ENCODE data around the gene FKBP5. TPM values are rescaled to one million over a fixed set of nuclear protein-coding genes. Genes with fewer than 3 reads are reported as not detected.
"Not testable (repeated sequence)": the region's sequence is repeated elsewhere in the genome, so short reads cannot be mapped to it uniquely, and the experiment has no call there.

Gene FKBP5
- total and polyA plus RNA-seq, 4 donors, result 6.9 to 19.9 (median 9.5) TPM

DNA sequence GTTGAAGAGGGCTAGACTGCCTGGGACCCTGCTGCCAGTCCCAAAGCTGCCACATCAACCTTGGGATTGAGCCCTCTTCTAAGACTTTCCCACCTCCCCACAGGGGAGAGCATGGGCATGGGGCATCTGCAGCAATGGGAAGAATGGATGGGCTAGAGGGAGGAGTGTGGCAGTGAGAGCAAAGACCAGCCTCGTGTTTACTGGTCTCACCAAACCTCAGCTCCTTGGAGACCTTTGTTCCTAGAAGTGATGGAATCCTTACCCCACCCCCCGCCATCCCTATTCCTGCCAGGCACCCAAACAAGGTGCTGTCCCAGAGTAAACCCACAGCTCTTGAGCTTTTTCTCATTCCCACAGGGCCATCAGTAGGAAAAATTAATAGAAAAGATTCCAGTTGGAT lies 28.1 kb upstream of the FKBP5 start:
- DNase-seq (ENCODE audit: low read depth in 4 of 6, low spot score in 6 of 6), result no peak
- H3K4me3 ChIP-seq (ENCODE audit: low read depth, low read length), result no peak overlapping the region
- H3K9me3 ChIP-seq (ENCODE audit: control insufficient read depth, insufficient read depth, low read length), result no peaks in the 10 kb centered on the region
- H3K27ac ChIP-seq (ENCODE audit: low read depth, low read length), result no peak overlapping the region
- no peaks in the 10 kb centered on the region for H3K36me3 ChIP-seq (ENCODE audit: control insufficient read depth, insufficient read depth, low read length)
- WGBS (ENCODE audit: insufficient coverage), result no CpG with 5 or more reads among the region's 2 CpGs
- H3K27me3 ChIP-seq (ENCODE audit: control insufficient read depth, insufficient read depth, low read length), result no peaks in the 10 kb centered on the region
- peaks cover 23% of the 10 kb centered on the region for H3K4me1 ChIP-seq (ENCODE audit: control insufficient read depth, insufficient read depth, low read length)

DNA sequence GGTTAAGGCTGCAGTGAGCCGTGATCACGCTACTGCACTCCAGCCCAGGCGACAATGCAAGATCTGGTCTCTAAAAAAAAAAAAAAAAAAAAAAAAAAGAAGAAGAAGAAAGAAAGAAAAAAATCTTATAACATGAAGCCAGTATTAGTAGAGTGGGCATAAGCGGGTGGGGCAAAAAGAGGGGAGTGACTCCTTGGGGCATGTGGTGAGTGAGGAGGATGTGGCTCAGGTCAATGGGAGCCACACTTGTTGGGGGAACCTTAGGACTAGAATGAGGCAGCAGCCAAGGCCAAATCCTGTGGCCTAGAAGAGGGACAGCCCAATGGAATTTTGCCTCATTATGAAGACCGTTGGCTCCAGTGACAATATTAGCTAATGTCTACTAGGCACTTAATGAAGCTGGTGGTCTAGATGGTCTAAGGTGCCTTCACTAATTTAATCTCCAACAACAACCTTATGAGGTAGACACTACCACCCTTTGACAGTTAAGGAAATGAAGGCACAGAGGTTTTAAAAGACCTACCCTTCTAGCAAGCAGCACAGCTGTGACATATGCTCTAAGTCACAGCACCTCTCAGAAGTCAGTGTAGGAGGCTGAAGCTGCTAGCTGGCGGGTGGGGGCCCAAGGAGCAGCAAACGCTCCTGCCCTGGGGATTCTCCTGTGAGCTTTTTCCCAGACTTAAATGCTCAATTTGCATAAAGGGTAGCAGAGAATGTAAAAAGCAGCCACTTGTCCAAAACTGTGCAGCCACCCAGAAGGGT lies 24.5 kb upstream of the FKBP5 start:
- H3K9me3 ChIP-seq (ENCODE audit: control insufficient read depth, insufficient read depth, low read length), result no peaks in the 10 kb centered on the region
- H3K36me3 ChIP-seq (ENCODE audit: control insufficient read depth, insufficient read depth, low read length), result no peaks in the 10 kb centered on the region
- no peak overlapping the region for H3K27ac ChIP-seq (ENCODE audit: low read depth, low read length)
- no peak overlapping the region for H3K4me3 ChIP-seq (ENCODE audit: low read depth, low read length)
- no peak for DNase-seq (ENCODE audit: low read depth in 4 of 6, low spot score in 6 of 6)
- peaks cover 3% of the 10 kb centered on the region for H3K4me1 ChIP-seq (ENCODE audit: control insufficient read depth, insufficient read depth, low read length)
- no peaks in the 10 kb centered on the region for H3K27me3 ChIP-seq (ENCODE audit: control insufficient read depth, insufficient read depth, low read length)
- WGBS (ENCODE audit: insufficient coverage), result 75% methylated on average over 4 of the region's 7 CpGs

DNA sequence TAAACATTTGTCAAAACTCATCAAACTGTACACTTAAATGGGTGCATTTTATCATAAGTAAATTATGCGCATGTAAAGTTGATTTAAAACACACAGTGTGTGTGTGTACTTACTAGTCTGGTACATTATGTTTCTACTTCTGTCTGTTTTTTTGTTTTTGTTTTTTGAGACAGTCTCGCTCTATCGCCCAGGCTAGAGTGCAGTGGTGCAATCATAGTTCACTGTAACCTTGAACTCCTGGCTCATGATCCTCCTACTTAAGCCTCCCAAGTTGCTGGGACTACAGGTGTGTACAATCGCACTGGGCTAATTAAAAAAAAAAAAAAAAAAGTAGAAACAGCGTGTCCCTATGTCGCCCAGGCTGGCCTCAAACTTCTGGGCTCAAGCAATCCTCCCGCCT lies 23.0 kb upstream of the FKBP5 start:
- H3K4me3 ChIP-seq (ENCODE audit: low read depth, low read length), result no peak overlapping the region
- no peaks in the 10 kb centered on the region for H3K27me3 ChIP-seq (ENCODE audit: control insufficient read depth, insufficient read depth, low read length)
- no peaks in the 10 kb centered on the region for H3K4me1 ChIP-seq (ENCODE audit: control insufficient read depth, insufficient read depth, low read length)
- 100% methylated on average over 3 of the region's 7 CpGs for WGBS (ENCODE audit: insufficient coverage)
- no peak overlapping the region for H3K27ac ChIP-seq (ENCODE audit: low read depth, low read length)
- DNase-seq (ENCODE audit: low read depth in 4 of 6, low spot score in 6 of 6), result no peak
- H3K36me3 ChIP-seq (ENCODE audit: control insufficient read depth, insufficient read depth, low read length), result no peaks in the 10 kb centered on the region
- H3K9me3 ChIP-seq (ENCODE audit: control insufficient read depth, insufficient read depth, low read length), result no peaks in the 10 kb centered on the region

DNA sequence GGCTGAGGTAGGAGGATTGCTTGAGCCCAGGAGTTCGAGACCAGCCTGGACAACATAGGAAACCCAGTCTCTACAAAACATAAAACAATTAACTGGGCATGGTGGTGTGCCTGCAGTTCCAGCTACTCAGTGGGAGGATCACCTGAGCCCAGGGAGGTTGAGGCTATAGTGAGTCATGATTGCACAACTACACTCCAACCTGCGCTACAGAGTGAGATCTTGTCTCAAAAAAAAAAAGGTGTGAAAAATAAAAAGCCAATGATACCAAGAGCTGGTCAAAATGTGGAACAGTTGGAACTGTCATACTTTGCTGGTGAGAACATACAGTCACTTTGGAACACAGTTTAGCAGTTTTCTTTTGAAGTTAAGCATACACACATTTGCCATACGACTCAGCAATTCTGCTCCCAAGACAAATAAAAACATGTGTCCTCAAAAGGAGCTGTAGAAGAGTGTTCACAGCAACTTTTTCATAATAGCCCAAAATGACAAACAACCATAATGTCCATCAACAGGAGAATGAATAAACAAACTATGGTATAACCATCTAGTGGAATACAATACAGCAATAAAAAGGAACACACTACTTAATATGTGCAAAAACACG lies 21.6 kb upstream of the FKBP5 start:
- no peaks in the 10 kb centered on the region for H3K4me1 ChIP-seq (ENCODE audit: control insufficient read depth, insufficient read depth, low read length)
- H3K9me3 ChIP-seq (ENCODE audit: control insufficient read depth, insufficient read depth, low read length), result no peaks in the 10 kb centered on the region
- no peak for DNase-seq (ENCODE audit: low read depth in 4 of 6, low spot score in 6 of 6)
- H3K4me3 ChIP-seq (ENCODE audit: low read depth, low read length), result no peak overlapping the region
- WGBS (ENCODE audit: insufficient coverage), result no CpG with 5 or more reads among the region's 4 CpGs
- H3K36me3 ChIP-seq (ENCODE audit: control insufficient read depth, insufficient read depth, low read length), result no peaks in the 10 kb centered on the region
- no peak overlapping the region for H3K27ac ChIP-seq (ENCODE audit: low read depth, low read length)
- H3K27me3 ChIP-seq (ENCODE audit: control insufficient read depth, insufficient read depth, low read length), result no peaks in the 10 kb centered on the region

DNA sequence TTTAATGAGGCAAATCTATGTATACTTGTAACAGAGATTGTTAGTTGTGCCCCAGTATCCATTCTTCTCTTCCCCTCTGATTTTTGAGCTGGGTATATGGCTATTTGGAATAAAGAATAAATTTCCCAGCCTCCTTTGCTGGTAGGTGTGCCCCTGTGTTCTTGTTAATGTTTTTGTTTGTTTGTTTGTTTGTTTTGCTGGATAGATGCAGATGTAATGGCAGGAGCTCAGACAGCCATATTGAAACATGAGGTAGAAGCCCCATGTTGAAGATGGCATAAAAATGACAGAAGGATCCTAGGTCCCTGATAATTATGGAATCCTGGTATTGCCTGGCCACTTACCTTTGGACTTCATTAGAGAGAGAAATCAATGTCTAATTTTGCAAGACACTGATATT lies 19.9 kb upstream of the FKBP5 start:
- no peaks in the 10 kb centered on the region for H3K36me3 ChIP-seq (ENCODE audit: control insufficient read depth, insufficient read depth, low read length)
- no peak for DNase-seq (ENCODE audit: low read depth in 4 of 6, low spot score in 6 of 6)
- no peaks in the 10 kb centered on the region for H3K27me3 ChIP-seq (ENCODE audit: control insufficient read depth, insufficient read depth, low read length)
- H3K4me1 ChIP-seq (ENCODE audit: control insufficient read depth, insufficient read depth, low read length), result no peaks in the 10 kb centered on the region
- H3K9me3 ChIP-seq (ENCODE audit: control insufficient read depth, insufficient read depth, low read length), result no peaks in the 10 kb centered on the region
- H3K27ac ChIP-seq (ENCODE audit: low read depth, low read length), result no peak overlapping the region
- H3K4me3 ChIP-seq (ENCODE audit: low read depth, low read length), result no peak overlapping the region

DNA sequence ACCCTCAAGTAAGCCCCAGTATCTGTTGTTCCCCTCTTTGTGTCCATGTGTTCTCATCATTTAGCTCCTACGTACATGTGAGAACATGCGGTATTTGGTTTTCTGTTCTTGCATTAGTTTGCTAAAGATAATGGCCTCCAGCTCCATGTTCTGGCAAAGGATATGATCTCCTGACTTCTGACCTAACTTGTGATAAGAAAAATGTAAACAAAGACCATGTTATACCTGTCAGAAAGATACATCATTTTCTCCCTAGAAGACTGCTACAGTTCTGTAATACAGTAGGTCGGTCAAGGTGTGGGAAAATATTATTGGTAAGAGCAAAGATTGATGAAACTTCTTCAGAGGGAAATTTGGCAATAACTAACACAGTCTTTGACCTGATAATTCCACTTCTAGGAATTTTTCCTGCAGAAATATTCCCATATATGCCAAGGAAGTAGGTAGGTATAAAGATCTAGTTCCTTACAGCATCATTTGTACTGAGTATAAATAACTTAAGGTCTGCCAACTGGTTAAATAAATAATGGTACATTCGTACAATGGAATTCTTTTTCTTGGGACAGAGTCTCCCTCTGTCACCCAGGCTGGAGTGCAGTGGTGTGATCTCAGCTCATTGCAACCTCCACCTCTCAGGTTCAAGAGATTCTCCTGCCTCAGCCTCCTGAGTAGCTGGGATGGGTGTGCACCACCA lies 19.1 kb upstream of the FKBP5 start:
- H3K36me3 ChIP-seq (ENCODE audit: control insufficient read depth, insufficient read depth, low read length), result no peaks in the 10 kb centered on the region
- H3K9me3 ChIP-seq (ENCODE audit: control insufficient read depth, insufficient read depth, low read length), result no peaks in the 10 kb centered on the region
- H3K27ac ChIP-seq (ENCODE audit: low read depth, low read length), result no peak overlapping the region
- H3K4me1 ChIP-seq (ENCODE audit: control insufficient read depth, insufficient read depth, low read length), result no peaks in the 10 kb centered on the region
- no peaks in the 10 kb centered on the region for H3K27me3 ChIP-seq (ENCODE audit: control insufficient read depth, insufficient read depth, low read length)
- WGBS (ENCODE audit: insufficient coverage), result no CpG with 5 or more reads among the region's 4 CpGs
- DNase-seq (ENCODE audit: low read depth in 4 of 6, low spot score in 6 of 6), result no peak
- no peak overlapping the region for H3K4me3 ChIP-seq (ENCODE audit: low read depth, low read length)

DNA sequence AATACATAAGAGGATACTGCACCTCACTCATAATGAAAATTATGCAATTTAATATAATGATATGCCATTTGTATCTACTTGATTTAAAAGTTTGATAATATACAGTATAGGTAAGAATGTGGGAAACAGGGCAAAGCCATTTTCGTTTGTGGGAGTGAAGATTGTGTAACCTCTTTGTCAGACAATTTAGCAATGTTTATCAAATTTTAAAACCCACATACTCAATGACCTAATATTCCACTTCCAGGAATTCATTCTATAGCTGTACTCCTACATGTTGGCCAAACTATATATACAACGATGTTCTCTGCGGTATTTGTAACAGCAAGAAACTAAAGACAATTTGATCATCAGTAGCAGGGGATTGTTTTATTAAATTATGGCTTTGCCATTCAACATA lies 17.8 kb upstream of the FKBP5 start:
- Histone ChIP-seq H3K36me3 (ENCODE audit: control insufficient read depth, insufficient read depth, low read length) (no peaks in the 10 kb centered on the region), H3K27ac (ENCODE audit: low read depth, low read length) (no peak overlapping the region), H3K9me3 (ENCODE audit: control insufficient read depth, insufficient read depth, low read length) (no peaks in the 10 kb centered on the region), H3K4me3 (ENCODE audit: low read depth, low read length) (no peak overlapping the region), H3K27me3 (ENCODE audit: control insufficient read depth, insufficient read depth, low read length) (no peaks in the 10 kb centered on the region), H3K4me1 (ENCODE audit: control insufficient read depth, insufficient read depth, low read length) (no peaks in the 10 kb centered on the region)
- WGBS (ENCODE audit: insufficient coverage), result no CpG with 5 or more reads among the region's 3 CpGs
- no peak for DNase-seq (ENCODE audit: low read depth in 4 of 6, low spot score in 6 of 6)

DNA sequence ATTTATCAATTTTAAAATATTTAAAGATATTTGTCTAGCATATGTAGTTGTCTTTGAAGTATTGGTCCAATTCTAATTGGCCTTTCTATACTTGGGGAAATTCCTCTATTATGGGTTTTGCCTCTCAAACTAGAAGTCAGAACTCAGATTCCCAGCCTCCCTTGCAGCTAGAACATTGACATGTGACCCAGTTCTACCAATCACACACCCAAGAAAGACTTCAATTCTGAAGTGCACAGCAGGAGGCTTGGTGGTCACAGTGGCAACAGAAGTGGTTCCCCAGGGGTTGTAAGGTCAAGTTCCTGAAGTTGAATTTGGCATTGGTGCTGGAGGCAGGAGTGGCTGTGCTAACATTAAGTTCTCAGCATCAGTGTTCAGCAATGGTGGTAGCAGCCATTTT lies 14.8 kb upstream of the FKBP5 start:
- no peaks in the 10 kb centered on the region for H3K36me3 ChIP-seq (ENCODE audit: control insufficient read depth, insufficient read depth, low read length)
- no peak overlapping the region for H3K4me3 ChIP-seq (ENCODE audit: low read depth, low read length)
- no peaks in the 10 kb centered on the region for H3K4me1 ChIP-seq (ENCODE audit: control insufficient read depth, insufficient read depth, low read length)
- no peaks in the 10 kb centered on the region for H3K27me3 ChIP-seq (ENCODE audit: control insufficient read depth, insufficient read depth, low read length)
- H3K27ac ChIP-seq (ENCODE audit: low read depth, low read length), result no peak overlapping the region
- no peaks in the 10 kb centered on the region for H3K9me3 ChIP-seq (ENCODE audit: control insufficient read depth, insufficient read depth, low read length)
- no peak for DNase-seq (ENCODE audit: low read depth in 4 of 6, low spot score in 6 of 6)

DNA sequence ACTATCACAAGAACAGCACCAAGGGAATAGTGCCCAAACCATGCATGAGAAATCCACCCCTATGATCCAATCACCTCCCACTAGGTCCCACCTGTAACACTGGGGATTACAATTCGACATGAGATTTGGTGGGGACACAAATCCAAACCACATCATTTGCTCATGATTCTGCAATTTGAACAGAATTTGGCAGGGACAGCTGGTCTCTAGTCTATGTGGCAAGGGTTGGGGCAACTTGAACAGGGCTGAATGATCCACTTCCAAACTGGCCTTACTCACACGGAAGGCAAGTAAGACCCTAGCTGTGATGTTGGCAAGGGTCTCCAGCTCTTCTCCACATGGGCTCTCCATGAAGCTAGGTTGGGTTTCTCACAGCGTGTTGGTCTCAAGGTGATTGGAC lies 10.1 kb upstream of the FKBP5 start:
- Histone ChIP-seq H3K27me3 (ENCODE audit: control insufficient read depth, insufficient read depth, low read length) (no peaks in the 10 kb centered on the region), H3K9me3 (ENCODE audit: control insufficient read depth, insufficient read depth, low read length) (no peaks in the 10 kb centered on the region), H3K4me1 (ENCODE audit: control insufficient read depth, insufficient read depth, low read length) (no peaks in the 10 kb centered on the region), H3K36me3 (ENCODE audit: control insufficient read depth, insufficient read depth, low read length) (no peaks in the 10 kb centered on the region), H3K27ac (ENCODE audit: low read depth, low read length) (no peak overlapping the region), H3K4me3 (ENCODE audit: low read depth, low read length) (no peak overlapping the region)
- no peak for DNase-seq (ENCODE audit: low read depth in 4 of 6, low spot score in 6 of 6)
- 88% methylated on average over 2 of the region's 3 CpGs for WGBS (ENCODE audit: insufficient coverage)

DNA sequence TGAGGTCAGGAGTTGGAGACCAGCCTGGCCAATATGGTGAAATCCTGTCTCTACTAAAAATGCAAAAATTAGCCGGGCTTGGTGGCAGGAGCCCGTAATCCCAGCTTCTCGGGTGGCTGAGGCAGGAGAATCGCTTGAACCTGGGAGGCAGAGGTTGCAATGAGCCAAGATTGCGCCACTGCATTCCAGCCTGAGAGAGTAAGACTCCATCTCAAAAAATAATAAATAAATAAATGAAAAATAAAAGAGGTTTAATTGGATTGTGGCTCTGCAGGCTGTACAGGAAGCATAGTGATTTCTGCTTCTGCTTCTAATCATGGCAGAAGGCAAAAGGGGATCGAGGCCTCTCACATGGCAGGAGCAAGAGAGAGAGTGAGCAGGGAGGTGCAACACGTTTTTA lies 9.7 kb upstream of the FKBP5 start:
- not testable (repeated sequence) for DNase-seq (ENCODE audit: low read depth in 4 of 6, low spot score in 6 of 6); H3K4me3 ChIP-seq (ENCODE audit: low read depth, low read length); H3K36me3 ChIP-seq (ENCODE audit: control insufficient read depth, insufficient read depth, low read length); H3K27me3 ChIP-seq (ENCODE audit: control insufficient read depth, insufficient read depth, low read length); H3K27ac ChIP-seq (ENCODE audit: low read depth, low read length); H3K4me1 ChIP-seq (ENCODE audit: control insufficient read depth, insufficient read depth, low read length); H3K9me3 ChIP-seq (ENCODE audit: control insufficient read depth, insufficient read depth, low read length)
- 87% methylated on average over 3 of the region's 7 CpGs for WGBS (ENCODE audit: insufficient coverage)

All from spinal cord (tissue), 10 donors.